ENCODE measurements around the gene MPC1.

DNA sequence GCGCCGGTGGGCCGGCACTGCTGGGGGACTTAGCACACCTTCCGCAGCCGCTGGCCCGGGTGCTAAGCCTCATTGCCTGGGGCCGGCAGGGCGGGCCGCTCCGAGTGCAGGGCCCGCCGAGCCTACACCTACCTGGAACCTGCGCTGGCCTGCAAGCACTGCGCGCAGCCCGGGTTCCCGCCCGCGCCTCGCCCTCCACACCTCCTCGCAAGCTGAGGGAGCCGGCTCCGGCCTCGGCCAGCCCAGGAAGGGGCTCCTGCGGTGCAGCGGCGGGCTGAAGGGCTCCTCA is 10.7 kb upstream of the MPC1 start:
- TF ChIP-seq, protein P1, sequence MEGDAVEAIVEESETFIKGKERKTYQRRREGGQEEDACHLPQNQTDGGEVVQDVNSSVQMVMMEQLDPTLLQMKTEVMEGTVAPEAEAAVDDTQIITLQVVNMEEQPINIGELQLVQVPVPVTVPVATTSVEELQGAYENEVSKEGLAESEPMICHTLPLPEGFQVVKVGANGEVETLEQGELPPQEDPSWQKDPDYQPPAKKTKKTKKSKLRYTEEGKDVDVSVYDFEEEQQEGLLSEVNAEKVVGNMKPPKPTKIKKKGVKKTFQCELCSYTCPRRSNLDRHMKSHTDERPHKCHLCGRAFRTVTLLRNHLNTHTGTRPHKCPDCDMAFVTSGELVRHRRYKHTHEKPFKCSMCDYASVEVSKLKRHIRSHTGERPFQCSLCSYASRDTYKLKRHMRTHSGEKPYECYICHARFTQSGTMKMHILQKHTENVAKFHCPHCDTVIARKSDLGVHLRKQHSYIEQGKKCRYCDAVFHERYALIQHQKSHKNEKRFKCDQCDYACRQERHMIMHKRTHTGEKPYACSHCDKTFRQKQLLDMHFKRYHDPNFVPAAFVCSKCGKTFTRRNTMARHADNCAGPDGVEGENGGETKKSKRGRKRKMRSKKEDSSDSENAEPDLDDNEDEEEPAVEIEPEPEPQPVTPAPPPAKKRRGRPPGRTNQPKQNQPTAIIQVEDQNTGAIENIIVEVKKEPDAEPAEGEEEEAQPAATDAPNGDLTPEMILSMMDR (IDR thresholded peaks at IDR 0.05): no peak
- no peak for TF ChIP-seq POLR2A (IDR thresholded peaks at IDR 0.05)
